RWPE1 (cell line): Measurements from ENCODE around the gene C4A.

ENCODE experiments used
- CTCF ChIA-PET: fragments of 350-600 bp; sonication (Branson Sonifier 250); formaldehyde crosslinking; extraction: SDS; loops from one replicate; lab custom pipeline; 2021; lab: Yijun Ruan, JAX
- POLR2A ChIA-PET: fragments of 400-600 bp; formaldehyde crosslinking; extraction: SDS; loops from one replicate; lab custom pipeline; 2020; ENCODE audit warnings: antibody characterized with exemption; ENCODE audit not compliant: low non-redundant PET; lab: Yijun Ruan, JAX
- DNase-seq: peaks from one replicate; pipeline ENCODE4 v3.0.0; 2012; ENCODE audit warnings: low spot score
- H3K27ac ChIP-seq: fragments of 450-650 bp; 2 replicates; pipeline ENCODE4 v1.5.1; 2017
- CTCF ChIP-seq: fragments of 450-650 bp; conservative IDR thresholded peaks from 2 replicates; pipeline ENCODE4 v1.5.1; 2017; ENCODE audit warnings: low read depth, mild to moderate bottlenecking

The C4A gene

GRCh38 chr6:31966997-31967925, 14.6 kb upstream of the C4A start:
- peak overlapping the region; percentile 97 for H3K27ac ChIP-seq
- no peak for DNase-seq
- no peak for TF ChIP-seq CTCF
- CTCF ChIA-PET, result interaction anchor here (0.6 kb wide), 1 partner anchor 216 kb away, joined by 5 read pairs; no protein-coding TSS in a partner anchor
- POLR2A ChIA-PET, result interaction anchor here (0.7 kb wide), 1 partner anchor 65 kb away, joined by 3 read pairs; the partner anchor contains the start of gene ZBTB12

DNA sequence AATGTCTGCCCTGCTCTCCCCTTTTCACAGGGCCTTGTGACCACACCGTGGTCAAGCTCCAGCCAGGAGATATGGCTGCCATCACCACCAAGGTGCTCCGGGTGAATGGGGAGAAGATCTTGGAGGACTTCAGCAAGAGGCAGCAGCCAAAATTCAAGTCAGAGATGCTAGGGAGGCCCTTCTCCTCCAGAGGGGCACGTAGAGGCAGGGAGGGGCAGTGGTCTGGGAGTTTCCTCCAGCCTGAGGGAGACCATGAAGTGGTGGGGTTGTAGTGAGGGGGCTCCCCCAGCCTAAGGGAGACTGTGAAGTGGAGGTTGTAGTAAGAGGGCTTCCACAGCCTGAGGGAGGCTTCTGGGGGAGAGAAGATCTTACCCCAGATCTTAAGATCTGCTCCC, 13.9 kb upstream of the C4A start:
- no peak for DNase-seq
- ChIA-PET CTCF (no interaction called here), POLR2A (no interaction called here)
- peak overlapping the region; percentile 97 for H3K27ac ChIP-seq
- no peak for TF ChIP-seq CTCF

DNA sequence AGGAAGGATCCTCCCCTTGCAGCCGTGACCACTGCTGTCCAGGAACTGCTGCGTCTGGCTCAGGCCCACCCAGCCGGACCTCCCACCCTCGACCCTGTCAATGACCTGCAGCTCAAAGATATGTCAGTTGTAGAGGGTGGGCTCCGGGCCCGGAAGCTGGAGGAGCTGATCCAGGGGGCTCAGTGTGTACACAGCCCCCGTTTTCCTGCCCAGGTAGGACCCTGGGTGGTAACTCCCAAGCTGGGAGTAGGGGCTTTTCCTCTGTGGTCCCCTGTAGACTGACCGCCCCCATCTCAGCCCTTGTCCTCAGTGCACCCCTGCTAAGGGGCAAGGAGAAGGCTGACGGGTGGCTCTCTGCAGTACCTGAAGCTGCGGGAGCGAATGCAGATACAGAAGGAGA, 13.5 kb upstream of the C4A start:
- no peak for DNase-seq
- ChIA-PET POLR2A (no interaction called here), CTCF (no interaction called here)
- H3K27ac ChIP-seq, result peak overlapping the region; percentile 97
- TF ChIP-seq CTCF, result no peak

DNA sequence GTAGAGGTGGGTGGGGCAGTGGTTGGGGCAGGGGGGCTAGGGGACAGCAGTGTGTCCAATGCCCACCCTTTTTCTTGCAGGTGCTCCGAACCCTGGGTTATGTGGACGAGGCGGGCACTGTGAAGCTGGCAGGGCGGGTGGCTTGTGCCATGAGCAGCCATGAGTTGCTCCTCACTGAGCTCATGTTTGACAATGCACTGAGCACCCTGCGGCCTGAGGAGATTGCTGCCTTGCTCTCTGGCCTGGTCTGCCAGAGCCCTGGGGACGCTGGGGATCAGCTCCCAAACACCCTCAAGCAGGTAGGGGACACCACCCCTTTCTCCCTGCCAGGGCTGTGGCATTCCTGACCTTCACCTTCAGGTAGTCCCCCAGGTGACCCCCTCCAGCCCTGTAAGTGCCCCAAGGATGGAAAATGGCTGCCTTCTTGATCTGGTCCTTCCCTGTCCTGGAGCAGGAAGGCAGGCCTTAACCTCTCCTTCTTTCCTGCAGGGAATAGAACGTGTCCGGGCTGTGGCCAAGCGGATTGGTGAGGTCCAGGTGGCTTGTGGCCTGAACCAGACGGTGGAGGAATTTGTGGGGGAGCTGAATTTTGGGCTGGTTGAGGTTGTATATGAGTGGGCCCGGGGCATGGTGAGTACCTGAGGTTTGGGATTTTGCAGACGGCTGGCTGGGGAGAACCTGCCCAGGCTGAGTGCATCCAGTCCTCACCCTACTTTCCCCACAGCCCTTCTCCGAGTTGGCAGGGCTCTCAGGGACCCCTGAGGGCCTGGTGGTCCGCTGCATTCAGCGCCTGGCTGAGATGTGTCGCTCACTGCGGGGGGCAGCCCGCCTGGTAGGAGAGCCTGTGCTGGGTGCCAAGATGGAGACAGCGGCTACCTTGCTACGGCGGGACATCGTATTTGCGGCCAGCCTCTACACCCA, 12.8 kb upstream of the C4A start:
- POLR2A ChIA-PET, result interaction anchor here (1.2 kb wide), 1 partner anchor 10 kb away, joined by 3 read pairs; the partner anchor contains the start of genes NELFE and SKIC2
- CTCF ChIA-PET, result interaction anchor here (0.9 kb wide), 1 partner anchor 119 kb away, joined by 3 read pairs; no protein-coding TSS in a partner anchor
- no peak for DNase-seq
- peak overlapping the region; percentile 97 for H3K27ac ChIP-seq
- no peak for TF ChIP-seq CTCF

GRCh38 chr6:31969712-31970603, 11.9 kb upstream of the C4A start:
- CTCF ChIA-PET, result interaction anchor here (0.5 to 1.2 kb wide), 3 partner anchors 17 to 285 kb away, joined by 3 to 5 read pairs (median 3); no protein-coding TSS in a partner anchor
- POLR2A ChIA-PET, result interaction anchor here (0.7 to 1.2 kb wide), 2 partner anchors 10 to 48 kb away, joined by 3 read pairs; partner anchors contain the start of genes NELFE and SKIC2
- TF ChIP-seq CTCF, result no peak
- peak overlapping the region; percentile 97 for H3K27ac ChIP-seq
- DNase-seq, result no peak
